ENCODE results near the gene AGO1. TPM values are rescaled to one million over a fixed set of nuclear protein-coding genes. Genes with fewer than 3 reads are reported as not detected.
A peak's percentile ranks its signal among the peaks of the same experiment; 100 is the strongest.

AGO1 gene
- total RNA-seq, 2 experiments from 2014 or later, result 15.2 to 16.3 TPM

DNA sequence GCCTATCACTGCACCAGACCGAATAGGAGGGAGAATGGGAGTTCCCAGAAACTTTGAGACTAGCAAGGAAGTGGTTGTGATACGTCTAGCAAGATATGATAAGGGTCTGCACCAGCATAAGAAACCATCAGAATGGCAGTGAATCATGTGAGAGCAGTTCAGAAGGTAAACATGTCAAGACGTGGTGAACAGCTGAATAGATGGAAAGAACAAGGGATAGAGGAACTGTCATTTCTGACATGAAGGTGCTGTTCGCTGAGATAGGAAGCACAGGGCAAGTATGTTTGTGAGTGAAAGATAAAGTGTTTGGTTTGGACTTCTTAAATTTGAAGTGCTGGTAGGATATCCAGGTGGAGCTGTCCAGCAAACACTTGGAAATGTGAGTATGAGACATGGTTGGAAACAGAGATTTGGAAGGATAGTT, 1.1 kb upstream of the AGO1 start:
- Histone ChIP-seq H3K27ac (ENCODE audit: low read depth in 1 of 2, low read length in 2 of 2) (no peak overlapping the region), H3K9me3 (ENCODE audit: control insufficient read depth in 1 of 2, insufficient read depth in 1 of 2, low read length in 2 of 2) (no peaks in the 10 kb centered on the region), H3K36me3 (ENCODE audit: insufficient read depth, low read length) (no peaks in the 10 kb centered on the region), H3K4me1 (ENCODE audit: insufficient read depth, low read length) (peaks cover 36% of the 10 kb centered on the region), H3K27me3 (ENCODE audit: control insufficient read depth in 1 of 2, insufficient read depth in 2 of 2, low read length in 2 of 2) (no peaks in the 10 kb centered on the region), H3K4me3 (ENCODE audit: low read length) (no peak overlapping the region)
- TF ChIP-seq, protein P1, sequence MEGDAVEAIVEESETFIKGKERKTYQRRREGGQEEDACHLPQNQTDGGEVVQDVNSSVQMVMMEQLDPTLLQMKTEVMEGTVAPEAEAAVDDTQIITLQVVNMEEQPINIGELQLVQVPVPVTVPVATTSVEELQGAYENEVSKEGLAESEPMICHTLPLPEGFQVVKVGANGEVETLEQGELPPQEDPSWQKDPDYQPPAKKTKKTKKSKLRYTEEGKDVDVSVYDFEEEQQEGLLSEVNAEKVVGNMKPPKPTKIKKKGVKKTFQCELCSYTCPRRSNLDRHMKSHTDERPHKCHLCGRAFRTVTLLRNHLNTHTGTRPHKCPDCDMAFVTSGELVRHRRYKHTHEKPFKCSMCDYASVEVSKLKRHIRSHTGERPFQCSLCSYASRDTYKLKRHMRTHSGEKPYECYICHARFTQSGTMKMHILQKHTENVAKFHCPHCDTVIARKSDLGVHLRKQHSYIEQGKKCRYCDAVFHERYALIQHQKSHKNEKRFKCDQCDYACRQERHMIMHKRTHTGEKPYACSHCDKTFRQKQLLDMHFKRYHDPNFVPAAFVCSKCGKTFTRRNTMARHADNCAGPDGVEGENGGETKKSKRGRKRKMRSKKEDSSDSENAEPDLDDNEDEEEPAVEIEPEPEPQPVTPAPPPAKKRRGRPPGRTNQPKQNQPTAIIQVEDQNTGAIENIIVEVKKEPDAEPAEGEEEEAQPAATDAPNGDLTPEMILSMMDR (IDR thresholded peaks at IDR 0.05), result no peak
- no peaks in the 10 kb centered on the region for H3K36me3 Mint-ChIP-seq (ENCODE audit: low read depth)
- intact Hi-C loops (cut with DNase I, micrococcal nuclease), result loop anchor here in 1 of 2 experiments (2.0 kb wide), 1 partner anchor 207 kb away; the partner anchor contains the start of gene ADPRS
- ATAC-seq (ENCODE audit: poor library complexity) (no peak), DNase-seq (no peak)
- H3K4me3 Mint-ChIP-seq, result peak overlapping the region; percentile 68
- peak overlapping the region; percentile 47 for H3K27ac Mint-ChIP-seq
- CTCF ChIA-PET, result interaction anchor here (1.6 kb wide), 1 partner anchor 9 kb away, joined by 4 read pairs; no protein-coding TSS in a partner anchor
- H3K27me3 Mint-ChIP-seq, result no peaks in the 10 kb centered on the region
- POLR2A ChIA-PET, result interaction anchor here (4.2 kb wide), 1 partner anchor 49 kb away, joined by 23 read pairs; the partner anchor contains the start of gene AGO3
- H3K9me3 Mint-ChIP-seq, result no peaks in the 10 kb centered on the region
- H3K4me1 Mint-ChIP-seq (ENCODE audit: low read depth), result peaks cover 47% of the 10 kb centered on the region

- no peaks in the 10 kb centered on the region for H3K27me3 Mint-ChIP-seq
- peak overlapping the region; percentile 47 for H3K27ac Mint-ChIP-seq
- H3K4me1 Mint-ChIP-seq (ENCODE audit: low read depth), result peaks cover 54% of the 10 kb centered on the region
- Histone ChIP-seq H3K4me1 (ENCODE audit: insufficient read depth, low read length) (peaks cover 39% of the 10 kb centered on the region), H3K27me3 (ENCODE audit: control insufficient read depth in 1 of 2, insufficient read depth in 2 of 2, low read length in 2 of 2) (no peaks in the 10 kb centered on the region), H3K36me3 (ENCODE audit: insufficient read depth, low read length) (no peaks in the 10 kb centered on the region), H3K9me3 (ENCODE audit: control insufficient read depth in 1 of 2, insufficient read depth in 1 of 2, low read length in 2 of 2) (no peaks in the 10 kb centered on the region), H3K4me3 (ENCODE audit: low read length) (peak overlapping the region; percentile 33), H3K27ac (ENCODE audit: low read depth in 1 of 2, low read length in 2 of 2) (no peak overlapping the region)
- TF ChIP-seq, protein P1 (IDR thresholded peaks at IDR 0.05), result no peak
- ChIA-PET POLR2A (interaction anchor here (1.2 to 4.2 kb wide), 2 partner anchors 9 to 48 kb away, joined by 5 to 23 read pairs; partner anchors contain the start of gene AGO3), CTCF (interaction anchor here (0.9 to 1.6 kb wide), 3 partner anchors 9 to 49 kb away, joined by 4 to 7 read pairs (median 4); partner anchors contain the start of gene AGO3)
- no peaks in the 10 kb centered on the region for H3K9me3 Mint-ChIP-seq
- H3K36me3 Mint-ChIP-seq (ENCODE audit: low read depth), result no peaks in the 10 kb centered on the region
- H3K4me3 Mint-ChIP-seq, result peak overlapping the region; percentile 68
- ATAC-seq (ENCODE audit: poor library complexity), result no peak
- DNase-seq, result peak in 1 of 14 experiments; percentile 17
- intact Hi-C loops (cut with DNase I, micrococcal nuclease), result loop anchor here in 1 of 2 experiments (2.0 kb wide), 1 partner anchor 206 kb away; the partner anchor contains the start of gene ADPRS
Observed at GRCh38 chr1:35882586-35882944, 444 bp upstream of the AGO1 start.

DNA sequence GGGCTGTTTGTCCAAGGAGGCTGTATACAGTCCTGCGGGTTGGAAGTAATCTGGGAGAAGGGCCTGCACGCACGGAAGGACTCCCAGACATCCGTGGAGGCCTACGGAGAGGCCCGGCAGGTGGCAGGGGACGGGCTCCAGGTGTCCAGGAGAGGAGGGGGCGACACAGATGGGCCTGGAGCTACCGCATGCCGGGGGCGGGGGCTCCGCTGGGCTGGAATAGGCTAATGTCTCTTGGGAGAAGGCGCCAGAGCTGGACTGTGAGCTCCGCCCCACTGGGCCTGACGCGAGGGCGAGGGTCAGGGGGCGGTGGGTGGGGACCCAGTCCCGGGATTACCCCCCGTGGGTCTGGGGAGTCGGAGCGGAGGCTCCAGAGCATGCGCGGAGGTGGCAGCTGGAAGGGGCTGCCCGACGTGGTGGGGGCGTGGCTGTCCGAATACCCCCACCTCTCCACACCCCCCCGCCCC, 659 bp downstream of the AGO1 start:
- DNase-seq, result peak; percentile 6 to 79 (median 24)
- CTCF ChIA-PET, result interaction anchor here (0.6 to 1.6 kb wide), 11 partner anchors 8 to 279 kb away, joined by 3 to 7 read pairs (median 3); partner anchors contain the start of gene AGO3
- H3K4me1 Mint-ChIP-seq (ENCODE audit: low read depth), result peaks cover 57% of the 10 kb centered on the region

More for the DNA sequence above, 659 bp downstream of the AGO1 start:
- H3K4me3 ChIP-seq (ENCODE audit: low read length), result peak overlapping the region; percentile 100
- Mint-ChIP-seq H3K27ac (peak overlapping the region; percentile 51), H3K9me3 (no peaks in the 10 kb centered on the region), H3K4me3 (peak overlapping the region; percentile 95), H3K36me3 (ENCODE audit: low read depth) (peaks cover 5% of the 10 kb centered on the region), H3K27me3 (no peaks in the 10 kb centered on the region)
- POLR2A ChIA-PET, result interaction anchor here (1.2 to 4.2 kb wide), 2 partner anchors 8 to 47 kb away, joined by 5 to 23 read pairs; partner anchors contain the start of gene AGO3
- intact Hi-C loops (cut with DNase I, micrococcal nuclease), result loop anchor here (1.0 to 2.0 kb wide), 3 partner anchors 48 to 205 kb away; partner anchors contain the start of genes ADPRS (in 1 of the 2) and AGO3 (in 1 of the 2)
- H3K36me3 ChIP-seq (ENCODE audit: insufficient read depth, low read length), result peaks cover 6% of the 10 kb centered on the region
- ATAC-seq (ENCODE audit: poor library complexity), result no peak
- H3K27ac ChIP-seq (ENCODE audit: low read depth in 1 of 2, low read length in 2 of 2), result peak overlapping the region in 1 of 2 donors; percentile 55
- no peaks in the 10 kb centered on the region for H3K27me3 ChIP-seq (ENCODE audit: control insufficient read depth in 1 of 2, insufficient read depth in 2 of 2, low read length in 2 of 2)
- H3K9me3 ChIP-seq (ENCODE audit: control insufficient read depth in 1 of 2, insufficient read depth in 1 of 2, low read length in 2 of 2), result no peaks in the 10 kb centered on the region
- H3K4me1 ChIP-seq (ENCODE audit: insufficient read depth, low read length), result peaks cover 39% of the 10 kb centered on the region
- TF ChIP-seq, protein P1 (IDR thresholded peaks at IDR 0.05), result no peak

Measured in CD4-positive, alpha-beta T cell (primary cell).